Measurements from ENCODE around the gene OPRD1. TPM values are rescaled to one million over a fixed set of nuclear protein-coding genes. Genes with fewer than 3 reads are reported as not detected.

Gene OPRD1
- total RNA-seq, 1 donor from 2014 or later: 0.34 TPM

- Mint-ChIP-seq H3K36me3 (peaks cover 7% of the 10 kb centered on the region), H3K4me1 (no peaks in the 10 kb centered on the region), H3K27me3 (ENCODE audit: low read depth) (no peaks in the 10 kb centered on the region), H3K4me3 (no peak overlapping the region), H3K9me3 (no peaks in the 10 kb centered on the region), H3K27ac (no peak overlapping the region)
- TF ChIP-seq CTCF (IDR thresholded peaks at IDR 0.05; ENCODE audit: unreplicated experiment): no peak
- no peak for DNase-seq (ENCODE audit: low spot score in 2 of 2, unreplicated experiment in 2 of 2)
Measured at GRCh38 chr1:28775121-28775942, 36.6 kb upstream of the OPRD1 start.

GRCh38 chr1:28776341-28776740 is 35.6 kb upstream of the OPRD1 start:
- H3K4me1 Mint-ChIP-seq: no peaks in the 10 kb centered on the region
- no peak for DNase-seq (ENCODE audit: low spot score in 2 of 2, unreplicated experiment in 2 of 2)
- peaks cover 7% of the 10 kb centered on the region for H3K36me3 Mint-ChIP-seq
- TF ChIP-seq CTCF (IDR thresholded peaks at IDR 0.05; ENCODE audit: unreplicated experiment): no peak
- no peak overlapping the region for H3K27ac Mint-ChIP-seq
- no peaks in the 10 kb centered on the region for H3K9me3 Mint-ChIP-seq
- H3K4me3 Mint-ChIP-seq: no peak overlapping the region
- no peaks in the 10 kb centered on the region for H3K27me3 Mint-ChIP-seq (ENCODE audit: low read depth)

GRCh38 chr1:28778021-28778420 is 33.9 kb upstream of the OPRD1 start:
- DNase-seq (ENCODE audit: low spot score in 2 of 2, unreplicated experiment in 2 of 2): no peak
- peaks cover 10% of the 10 kb centered on the region for H3K4me1 Mint-ChIP-seq
- no peaks in the 10 kb centered on the region for H3K9me3 Mint-ChIP-seq
- no peaks in the 10 kb centered on the region for H3K27me3 Mint-ChIP-seq (ENCODE audit: low read depth)
- H3K27ac Mint-ChIP-seq: peak overlapping the region; percentile 2
- H3K36me3 Mint-ChIP-seq: peaks cover 3% of the 10 kb centered on the region
- no peak for TF ChIP-seq CTCF (IDR thresholded peaks at IDR 0.05; ENCODE audit: unreplicated experiment)
- no peak overlapping the region for H3K4me3 Mint-ChIP-seq

GRCh38 chr1:28779751-28780408 is 32.1 kb upstream of the OPRD1 start:
- Mint-ChIP-seq H3K4me3 (no peak overlapping the region), H3K27ac (no peak overlapping the region), H3K27me3 (ENCODE audit: low read depth) (no peaks in the 10 kb centered on the region), H3K36me3 (peaks cover 1% of the 10 kb centered on the region), H3K4me1 (peaks cover 10% of the 10 kb centered on the region), H3K9me3 (no peaks in the 10 kb centered on the region)
- no peak for TF ChIP-seq CTCF (IDR thresholded peaks at IDR 0.05; ENCODE audit: unreplicated experiment)
- no peak for DNase-seq (ENCODE audit: low spot score in 2 of 2, unreplicated experiment in 2 of 2)

GRCh38 chr1:28781305-28781704 is 30.7 kb upstream of the OPRD1 start:
- TF ChIP-seq CTCF (IDR thresholded peaks at IDR 0.05; ENCODE audit: unreplicated experiment): no peak
- Mint-ChIP-seq H3K27ac (peak overlapping the region; percentile 15), H3K4me1 (peaks cover 12% of the 10 kb centered on the region), H3K4me3 (no peak overlapping the region), H3K27me3 (ENCODE audit: low read depth) (no peaks in the 10 kb centered on the region), H3K36me3 (no peaks in the 10 kb centered on the region), H3K9me3 (no peaks in the 10 kb centered on the region)
- no peak for DNase-seq (ENCODE audit: low spot score in 2 of 2, unreplicated experiment in 2 of 2)

All from mesothelial cell of epicardium (in vitro differentiated cells).